OCI-LY7 (cell line): ENCODE data around the gene RPE65. TPM values are rescaled to one million over a fixed set of nuclear protein-coding genes. Genes with fewer than 3 reads are reported as not detected.

Experiments
- Bru-seq: library from RNA; stranded (reverse); fragments of 400-500 nt; gene quantifications from one replicate; lab custom pipeline; 2021; lab: Mats Ljungman, UMichigan
- BruChase-seq, 2 experiments: library from RNA; stranded (reverse); fragments of 400-500 nt; gene quantifications; one replicate each; lab custom pipeline; 2021; lab: Mats Ljungman, UMichigan
- BruUV-seq: library from RNA; stranded (reverse); fragments of 400-500 nt; replicated peaks from 2 replicates; lab custom pipeline; 2021; lab: Mats Ljungman, UMichigan
- CTCF ChIA-PET: fragments of 300-600 bp; sonication (Branson Sonifier 250); formaldehyde crosslinking; loops from one replicate; lab custom pipeline; 2022; ENCODE audit warnings: antibody characterized with exemption; ENCODE audit not compliant: unreplicated experiment; lab: Charles Lee
- POLR2A ChIA-PET: fragments of 300-600 bp; sonication (Branson Sonifier 250); formaldehyde crosslinking; loops from one replicate; lab custom pipeline; 2022; ENCODE audit warnings: antibody characterized with exemption; lab: Charles Lee
- DNase-seq: peaks from one replicate; pipeline ENCODE4 v3.0.0-alpha.2; 2015; ENCODE audit warnings: low spot score
- H2AFZ ChIP-seq: fragments of 200-600 bp; sonication (generic), shearing (Covaris generic); 2 replicates; pipeline ENCODE4 v1.6.1; 2014; ENCODE audit warnings: mild to moderate bottlenecking, antibody characterized with exemption, low read length, moderate library complexity
- H3K27ac ChIP-seq: fragments of 200-600 bp; sonication (generic); 2 replicates; pipeline ENCODE4 v1.5.1; 2014; ENCODE audit warnings: mixed run types, low read depth, mild to moderate bottlenecking, moderate library complexity, low read length, inconsistent platforms; ENCODE audit not compliant: poor library complexity, severe bottlenecking
- H3K36me3 ChIP-seq: fragments of 200-600 bp; sonication (generic); 2 replicates; pipeline ENCODE4 v1.6.1; 2014; ENCODE audit warnings: mild to moderate bottlenecking, antibody characterized with exemption, low read length, moderate library complexity, mixed read lengths; ENCODE audit not compliant: insufficient read depth
- H3K4me1 ChIP-seq: fragments of 200-600 bp; sonication (generic); 2 replicates; pipeline ENCODE4 v1.5.1; 2014; ENCODE audit warnings: mild to moderate bottlenecking, low read length; ENCODE audit not compliant: insufficient read depth, poor library complexity, severe bottlenecking
- H3K4me2 ChIP-seq: fragments of 200-600 bp; sonication (generic); 2 replicates; pipeline ENCODE4 v1.6.1; 2014; ENCODE audit warnings: mild to moderate bottlenecking, low read length
- H3K4me3 ChIP-seq: fragments of 200-600 bp; sonication (generic); 2 replicates; pipeline ENCODE4 v1.5.1; 2014; ENCODE audit warnings: mild to moderate bottlenecking, low read depth, low read length; ENCODE audit not compliant: poor library complexity, severe bottlenecking
- H3K79me2 ChIP-seq: fragments of 200-600 bp; sonication (generic); 2 replicates; pipeline ENCODE4 v1.6.1; 2016; ENCODE audit warnings: low read depth, mild to moderate bottlenecking, low read length, moderate library complexity, mixed read lengths; ENCODE audit not compliant: insufficient read depth
- H3K9me2 ChIP-seq: fragments of 200-600 bp; sonication (generic); 2 replicates; pipeline ENCODE4 v1.6.1; 2016; ENCODE audit warnings: mild to moderate bottlenecking, low read length, mixed read lengths; ENCODE audit not compliant: insufficient read depth
- H3K9me3 ChIP-seq: fragments of 200-600 bp; sonication (generic); 2 replicates; pipeline ENCODE4 v1.6.1; 2014; ENCODE audit warnings: mild to moderate bottlenecking, mixed run types, low read length, mixed read lengths
- H4K20me1 ChIP-seq: fragments of 200-600 bp; sonication (generic); 2 replicates; pipeline ENCODE4 v1.6.1; 2014; ENCODE audit warnings: mild to moderate bottlenecking, antibody characterized with exemption, low read length, moderate library complexity, mixed read lengths; ENCODE audit not compliant: insufficient read depth
- EZH2phosphoT487 ChIP-seq: fragments of 200-600 bp; sonication (generic); IDR thresholded peaks from 2 replicates; pipeline ENCODE4 v1.6.1; 2018; ENCODE audit warnings: low read depth, borderline replicate concordance, mild to moderate bottlenecking, mixed run types, antibody characterized with exemption, low read length, moderate library complexity, mixed read lengths
- intact Hi-C: fragments of 100-400 bp; cut with micrococcal nuclease; formaldehyde crosslinking; loops from one replicate; pipeline ENCODE4 v1.10.0; 2022; ENCODE audit not compliant: unreplicated experiment
- long read RNA-seq: library from polyadenylated mRNA; stranded (forward); transcript quantifications from one replicate; pipeline ENCODE4 v2.0.0, GENCODE V29; 2022
- total RNA-seq, 2 experiments: library from RNA; depleted of rRNA in 1 of 2; stranded (reverse); fragments of >200 nt in 1 of 2; shearing (Covaris generic) in 1 of 2; gene quantifications; 2 replicates each; pipeline ENCODE4 v1.2.3, GENCODE V29; 2014 to 2022
- TF ChIP-seq, protein P1 (sequence below): fragments of 200-600 bp; sonication (generic); conservative IDR thresholded peaks from 2 replicates; pipeline ENCODE4 v1.5.1; 2014; ENCODE audit warnings: mild to moderate bottlenecking, antibody characterized with exemption, low read length, moderate library complexity, mixed read lengths

Gene RPE65
- total RNA-seq (2014; rRNA removed; shearing (Covaris generic)) (not detected in 2 replicates), total RNA-seq (2022) (not detected in 2 replicates), Bru-seq, nascent RNA (percentile 6 among the genes with signal in this experiment), BruChase-seq, experiment 1, labeled RNA remaining after a 6-hour chase (not detected), BruChase-seq, experiment 2, labeled RNA remaining after a 2-hour chase (not detected)
- long read RNA-seq: 0 reads

DNA sequence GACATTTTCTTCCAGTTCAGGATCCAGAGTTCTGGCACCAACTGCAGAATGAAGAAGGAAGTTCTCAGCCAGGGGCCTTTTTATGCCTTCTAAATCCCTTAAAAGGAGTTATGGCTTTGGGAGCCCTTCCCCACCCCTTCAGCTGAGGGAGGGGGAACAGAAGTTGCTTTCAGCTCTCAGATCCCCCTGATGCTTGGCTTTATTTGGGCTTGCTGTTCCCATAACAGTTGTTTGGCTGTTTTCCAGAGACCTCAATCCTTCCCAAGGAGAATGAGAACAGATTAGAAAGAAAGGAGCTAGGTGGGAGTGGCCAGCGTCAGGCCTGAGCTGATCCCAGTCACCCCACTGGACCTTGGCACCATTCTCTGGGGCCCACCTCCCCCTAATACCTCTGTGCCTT lies at the start of gene RPE65:
Gene RPE65 (minus strand): TSS at position 54 of the 400 bp plus-strand sequence. CDS start 49 bp downstream, at position 5.
- ChIA-PET CTCF (no interaction called here), POLR2A (interaction anchor here (1.3 kb wide), 1 partner anchor 92 kb away, joined by 3 read pairs; no protein-coding TSS in a partner anchor)
- Histone ChIP-seq H3K4me3 (no peak within 1 kb of the TSS), H4K20me1 (no peaks in the 10 kb centered on the region), H3K79me2 (no peaks in the 10 kb centered on the region), H3K9me3 (no peaks in the 10 kb centered on the region), H3K36me3 (no peaks in the 10 kb centered on the region), H3K9me2 (no peaks in the 10 kb centered on the region), H3K4me1 (no peaks in the 10 kb centered on the region), H3K4me2 (no peak within 1 kb of the TSS), H2AFZ (no peak within 1 kb of the TSS), H3K27ac (no peak within 1 kb of the TSS)
- intact Hi-C loops: no loop called here
- no TSS peak for BruUV-seq
- DNase-seq: no peak
- no peak for TF ChIP-seq EZH2phosphoT487
- TF ChIP-seq, protein P1, sequence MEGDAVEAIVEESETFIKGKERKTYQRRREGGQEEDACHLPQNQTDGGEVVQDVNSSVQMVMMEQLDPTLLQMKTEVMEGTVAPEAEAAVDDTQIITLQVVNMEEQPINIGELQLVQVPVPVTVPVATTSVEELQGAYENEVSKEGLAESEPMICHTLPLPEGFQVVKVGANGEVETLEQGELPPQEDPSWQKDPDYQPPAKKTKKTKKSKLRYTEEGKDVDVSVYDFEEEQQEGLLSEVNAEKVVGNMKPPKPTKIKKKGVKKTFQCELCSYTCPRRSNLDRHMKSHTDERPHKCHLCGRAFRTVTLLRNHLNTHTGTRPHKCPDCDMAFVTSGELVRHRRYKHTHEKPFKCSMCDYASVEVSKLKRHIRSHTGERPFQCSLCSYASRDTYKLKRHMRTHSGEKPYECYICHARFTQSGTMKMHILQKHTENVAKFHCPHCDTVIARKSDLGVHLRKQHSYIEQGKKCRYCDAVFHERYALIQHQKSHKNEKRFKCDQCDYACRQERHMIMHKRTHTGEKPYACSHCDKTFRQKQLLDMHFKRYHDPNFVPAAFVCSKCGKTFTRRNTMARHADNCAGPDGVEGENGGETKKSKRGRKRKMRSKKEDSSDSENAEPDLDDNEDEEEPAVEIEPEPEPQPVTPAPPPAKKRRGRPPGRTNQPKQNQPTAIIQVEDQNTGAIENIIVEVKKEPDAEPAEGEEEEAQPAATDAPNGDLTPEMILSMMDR: no peak

DNA sequence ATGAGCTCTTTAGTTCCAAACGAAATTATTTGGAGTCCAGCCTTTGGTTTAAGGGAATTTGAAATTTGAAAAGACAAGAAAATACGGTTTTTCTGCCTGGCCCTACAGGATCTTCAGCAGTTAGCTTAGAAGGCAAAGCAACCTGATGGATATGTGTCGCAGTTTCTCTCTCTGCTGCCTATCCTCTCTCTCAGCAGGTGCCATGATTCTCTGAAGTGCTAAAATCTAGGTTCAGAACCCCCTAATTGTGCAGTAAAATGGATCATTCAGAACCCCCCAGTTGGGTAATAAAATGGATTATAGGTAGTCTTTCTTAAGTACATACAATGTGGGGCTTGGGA lies 47.6 kb upstream of the RPE65 start:
- H3K27ac ChIP-seq: no peak overlapping the region
- no peak for TF ChIP-seq EZH2phosphoT487
- TF ChIP-seq, protein P1: no peak

More for the DNA sequence above, 47.6 kb upstream of the RPE65 start:
- Histone ChIP-seq H3K9me3 (no peaks in the 10 kb centered on the region), H3K4me2 (peak overlapping the region; percentile 85), H3K9me2 (no peaks in the 10 kb centered on the region), H3K4me3 (peak overlapping the region; percentile 94), H4K20me1 (no peaks in the 10 kb centered on the region), H3K4me1 (peaks cover 33% of the 10 kb centered on the region), H2AFZ (peak overlapping the region; percentile 91), H3K79me2 (peaks cover 43% of the 10 kb centered on the region; the same call in 1 of the 2 replicates), H3K36me3 (peaks cover 19% of the 10 kb centered on the region)
- CTCF ChIA-PET: no interaction called here
- intact Hi-C loops: loop anchor here (2.0 kb wide), 1 partner anchor 21 kb away; no protein-coding TSS in a partner anchor
- TSS peak; percentile 84 for BruUV-seq
- DNase-seq: no peak
- POLR2A ChIA-PET: interaction anchor here (0.7 to 4.1 kb wide), 7 partner anchors 8 to 30 kb away, joined by 3 to 24 read pairs (median 5); no protein-coding TSS in a partner anchor
